Natural killer cell treated with Interleukin-12 subunit alpha and Interleukin-12 subunit beta and Interleukin-15 and Interleukin-18, amount 100 ng/mL, for 72 hours (primary cell): ENCODE data around the gene SFSWAP. TPM values are rescaled to one million over a fixed set of nuclear protein-coding genes. Genes with fewer than 3 reads are reported as not detected.
"Not testable (repeated sequence)": the region's sequence is repeated elsewhere in the genome, so short reads cannot be mapped to it uniquely, and the experiment has no call there.

Experiments
- ATAC-seq, 2 donors: fragments of 150-1000 bp; cut with Tn5 transposase in 1 of 2; sonication (Bioruptor Pico), chemical (Tn5 transposase) in 1 of 2; 2 replicates each; pipeline ENCODE4 v1.10.0; 2021
- DNase-seq: peaks from one replicate; pipeline ENCODE4 v3.0.0; 2022; ENCODE audit warnings: low spot score
- H3K27ac Mint-ChIP-seq, 2 donors: 1 replicate in 1 of 2; 2 replicates in 1 of 2; pipeline ENCODE4 v1.8.0; 2022; ENCODE audit warnings: mixed read lengths in 2 of 2, mild to moderate bottlenecking in 1 of 2, moderate library complexity in 1 of 2
- H3K27me3 Mint-ChIP-seq, 2 donors: 1 replicate in 1 of 2; 2 replicates in 1 of 2; pipeline ENCODE4 v1.8.0; 2022; ENCODE audit warnings: mixed read lengths in 2 of 2
- H3K36me3 Mint-ChIP-seq: one replicate; pipeline ENCODE4 v1.8.0; 2022; ENCODE audit warnings: mixed read lengths
- H3K4me1 Mint-ChIP-seq, 2 donors: 1 replicate in 1 of 2; 2 replicates in 1 of 2; pipeline ENCODE4 v1.8.0; 2022; ENCODE audit warnings: low read depth in 2 of 2, mixed read lengths in 2 of 2, mild to moderate bottlenecking in 1 of 2
- H3K4me3 Mint-ChIP-seq: one replicate; pipeline ENCODE4 v1.8.0; 2022; ENCODE audit warnings: mixed read lengths
- H3K9me3 Mint-ChIP-seq: 2 replicates; pipeline ENCODE4 v1.8.0; 2022; ENCODE audit warnings: mixed read lengths
- total RNA-seq, 2 donors: library from RNA; stranded (reverse); gene quantifications; one replicate each; pipeline ENCODE4 v1.2.3, GENCODE V29; 2022

Gene SFSWAP
- total RNA-seq, 2 donors from 2014 or later, result 64.9 to 91.6 TPM

GRCh38 chr12:131803961-131804521 is 93.2 kb downstream of the SFSWAP start:
- H3K27ac Mint-ChIP-seq, result no peak overlapping the region

GRCh38 chr12:131805421-131805820 is 94.5 kb downstream of the SFSWAP start:
- Mint-ChIP-seq H3K36me3 (no peaks in the 10 kb centered on the region), H3K4me1 (peaks cover 5 to 8% of the 10 kb centered on the region in 2 donors), H3K9me3 (no peaks in the 10 kb centered on the region), H3K4me3 (no peak overlapping the region), H3K27ac (no peak overlapping the region), H3K27me3 (no peaks in the 10 kb centered on the region)
- DNase-seq (no peak), ATAC-seq (no peak)

More at GRCh38 chr12:131803961-131804521, 93.2 kb downstream of the SFSWAP start:
- no peaks in the 10 kb centered on the region for H3K36me3 Mint-ChIP-seq
- ATAC-seq (no peak), DNase-seq (no peak)
- H3K27me3 Mint-ChIP-seq, result no peaks in the 10 kb centered on the region
- no peaks in the 10 kb centered on the region for H3K9me3 Mint-ChIP-seq
- peaks cover 5 to 8% of the 10 kb centered on the region in 2 donors for H3K4me1 Mint-ChIP-seq
- no peak overlapping the region for H3K4me3 Mint-ChIP-seq

GRCh38 chr12:131806674-131807073 is 95.8 kb downstream of the SFSWAP start:
- DNase-seq (no peak), ATAC-seq (no peak)
- H3K9me3 Mint-ChIP-seq, result no peaks in the 10 kb centered on the region
- no peaks in the 10 kb centered on the region for H3K27me3 Mint-ChIP-seq
- no peak overlapping the region for H3K4me3 Mint-ChIP-seq
- peaks cover 0 to 8% of the 10 kb centered on the region in 2 donors for H3K4me1 Mint-ChIP-seq
- H3K36me3 Mint-ChIP-seq, result no peaks in the 10 kb centered on the region
- no peak overlapping the region for H3K27ac Mint-ChIP-seq

- Mint-ChIP-seq H3K27ac (peak overlapping the region; percentile 50 to 75), H3K4me1 (peaks cover 0 to 8% of the 10 kb centered on the region in 2 donors), H3K9me3 (peaks cover 3% of the 10 kb centered on the region), H3K4me3 (peak overlapping the region; percentile 67), H3K36me3 (peaks cover 7% of the 10 kb centered on the region), H3K27me3 (no peaks in the 10 kb centered on the region)
- DNase-seq (no peak), ATAC-seq (peak; percentile 91 to 96)
These were observed 98.0 kb downstream of the SFSWAP start for GRCh38 chr12:131808744-131809371.

GRCh38 chr12:131809476-131810254 is 98.8 kb downstream of the SFSWAP start:
- not testable (repeated sequence) for H3K36me3 Mint-ChIP-seq, DNase-seq, H3K9me3 Mint-ChIP-seq, H3K4me1 Mint-ChIP-seq, ATAC-seq, H3K27me3 Mint-ChIP-seq
- peak overlapping the region; percentile 67 for H3K4me3 Mint-ChIP-seq
- H3K27ac Mint-ChIP-seq, result peak overlapping the region in 1 of 2 donors; percentile 50

- Mint-ChIP-seq H3K27ac (no peak overlapping the region), H3K36me3 (peaks cover 7% of the 10 kb centered on the region), H3K4me1 (peaks cover 0 to 8% of the 10 kb centered on the region in 2 donors), H3K27me3 (no peaks in the 10 kb centered on the region), H3K9me3 (peaks cover 3% of the 10 kb centered on the region), H3K4me3 (no peak overlapping the region)
- ATAC-seq (no peak), DNase-seq (no peak)
These were observed 99.8 kb downstream of the SFSWAP start for GRCh38 chr12:131810726-131811125.

GRCh38 chr12:131815131-131815530 is 104.2 kb downstream of the SFSWAP start:
- Mint-ChIP-seq H3K9me3 (peaks cover 3% of the 10 kb centered on the region), H3K27me3 (no peaks in the 10 kb centered on the region), H3K36me3 (peaks cover 7% of the 10 kb centered on the region), H3K4me1 (no peaks in the 10 kb centered on the region), H3K4me3 (no peak overlapping the region), H3K27ac (no peak overlapping the region)
- ATAC-seq (no peak), DNase-seq (no peak)

GRCh38 chr12:131816495-131816894 is 105.6 kb downstream of the SFSWAP start:
- peaks cover 0 to 2% of the 10 kb centered on the region in 2 donors for H3K27me3 Mint-ChIP-seq
- H3K36me3 Mint-ChIP-seq, result peaks cover 7% of the 10 kb centered on the region
- ATAC-seq (no peak), DNase-seq (no peak)
- no peaks in the 10 kb centered on the region for H3K4me1 Mint-ChIP-seq
- peaks cover 3% of the 10 kb centered on the region for H3K9me3 Mint-ChIP-seq
- no peak overlapping the region for H3K27ac Mint-ChIP-seq
- no peak overlapping the region for H3K4me3 Mint-ChIP-seq

GRCh38 chr12:131817241-131817640 is 106.4 kb downstream of the SFSWAP start:
- ATAC-seq (no peak), DNase-seq (no peak)
- Mint-ChIP-seq H3K27me3 (peaks cover 0 to 3% of the 10 kb centered on the region in 2 donors), H3K27ac (no peak overlapping the region), H3K9me3 (peaks cover 3% of the 10 kb centered on the region), H3K4me1 (no peaks in the 10 kb centered on the region), H3K36me3 (peaks cover 7% of the 10 kb centered on the region), H3K4me3 (no peak overlapping the region)

- Mint-ChIP-seq H3K9me3 (no peaks in the 10 kb centered on the region), H3K4me1 (no peaks in the 10 kb centered on the region), H3K27me3 (peaks cover 0 to 3% of the 10 kb centered on the region in 2 donors), H3K36me3 (no peaks in the 10 kb centered on the region), H3K4me3 (no peak overlapping the region), H3K27ac (no peak overlapping the region)
- ATAC-seq (no peak), DNase-seq (no peak)
These were observed 108.1 kb downstream of the SFSWAP start for GRCh38 chr12:131818821-131819585.

- ATAC-seq (no peak), DNase-seq (no peak)
- Mint-ChIP-seq H3K4me1 (peaks cover 0 to 6% of the 10 kb centered on the region in 2 donors), H3K4me3 (no peak overlapping the region), H3K9me3 (no peaks in the 10 kb centered on the region), H3K27ac (no peak overlapping the region), H3K27me3 (peaks cover 18 to 21% of the 10 kb centered on the region in 2 donors), H3K36me3 (no peaks in the 10 kb centered on the region)
These were observed 113.6 kb downstream of the SFSWAP start for GRCh38 chr12:131824450-131824849.

- H3K4me1 Mint-ChIP-seq, result peaks cover 0 to 7% of the 10 kb centered on the region in 2 donors
- H3K27me3 Mint-ChIP-seq, result peaks cover 18 to 22% of the 10 kb centered on the region in 2 donors
- no peak for ATAC-seq
- H3K9me3 Mint-ChIP-seq, result no peaks in the 10 kb centered on the region
- DNase-seq, result no peak
- no peaks in the 10 kb centered on the region for H3K36me3 Mint-ChIP-seq
- no peak overlapping the region for H3K27ac Mint-ChIP-seq
- no peak overlapping the region for H3K4me3 Mint-ChIP-seq
These were observed 114.4 kb downstream of the SFSWAP start for GRCh38 chr12:131825146-131825892.
